ENCODE measurements around the gene P2RY11.

Gene P2RY11

GRCh38 chr19:10111405-10111811, at the start of gene P2RY11:
Gene P2RY11 (plus strand): TSS chr19:10111693. CDS start chr19:10111722, 29 bp downstream.
- peaks cover 5% of the 10 kb centered on the region for H3K4me1 ChIP-seq
- no peaks in the 10 kb centered on the region for H3K27me3 ChIP-seq (ENCODE audit: control insufficient read depth, insufficient read depth, low read length)
- H2AFZ ChIP-seq: no peak within 1 kb of the TSS
- no peak within 1 kb of the TSS for H3K4me3 ChIP-seq (ENCODE audit: low read depth, low read length)
- no peaks in the 10 kb centered on the region for H3K36me3 ChIP-seq (ENCODE audit: control insufficient read depth, insufficient read depth, low read length)
- H3K9me3 ChIP-seq (ENCODE audit: control insufficient read depth, low read length): no peaks in the 10 kb centered on the region
- H3K9ac ChIP-seq: no peak within 1 kb of the TSS
- TF ChIP-seq CTCF (IDR thresholded peaks at IDR 0.05): no peak
- H3K4me2 ChIP-seq (ENCODE audit: low read length): no peak within 1 kb of the TSS
- no peaks in the 10 kb centered on the region for H3K79me2 ChIP-seq
- no peak within 1 kb of the TSS for H3K27ac ChIP-seq

GRCh38 chr19:10061717-10062310, 49.7 kb upstream of the P2RY11 start:
- no peak overlapping the region for H2AFZ ChIP-seq
- no peaks in the 10 kb centered on the region for H3K9me3 ChIP-seq (ENCODE audit: control insufficient read depth, low read length)
- H3K27ac ChIP-seq: no peak overlapping the region
- H3K79me2 ChIP-seq: no peaks in the 10 kb centered on the region
- H3K4me3 ChIP-seq (ENCODE audit: low read depth, low read length): no peak overlapping the region
- no peak overlapping the region for H3K9ac ChIP-seq
- TF ChIP-seq CTCF (IDR thresholded peaks at IDR 0.05): no peak
- no peaks in the 10 kb centered on the region for H3K36me3 ChIP-seq (ENCODE audit: control insufficient read depth, insufficient read depth, low read length)
- no peaks in the 10 kb centered on the region for H3K4me1 ChIP-seq
- no peaks in the 10 kb centered on the region for H3K27me3 ChIP-seq (ENCODE audit: control insufficient read depth, insufficient read depth, low read length)
- no peak overlapping the region for H3K4me2 ChIP-seq (ENCODE audit: low read length)

- no peak for TF ChIP-seq CTCF (IDR thresholded peaks at IDR 0.05)
- Histone ChIP-seq H3K4me3 (ENCODE audit: low read depth, low read length) (no peak overlapping the region), H3K27ac (no peak overlapping the region), H3K9me3 (ENCODE audit: control insufficient read depth, low read length) (no peaks in the 10 kb centered on the region), H2AFZ (no peak overlapping the region), H3K9ac (no peak overlapping the region), H3K4me1 (no peaks in the 10 kb centered on the region), H3K27me3 (ENCODE audit: control insufficient read depth, insufficient read depth, low read length) (no peaks in the 10 kb centered on the region), H3K36me3 (ENCODE audit: control insufficient read depth, insufficient read depth, low read length) (no peaks in the 10 kb centered on the region), H3K79me2 (no peaks in the 10 kb centered on the region), H3K4me2 (ENCODE audit: low read length) (no peak overlapping the region)
These were observed 43.3 kb upstream of the P2RY11 start for GRCh38 chr19:10068205-10068604.

- Histone ChIP-seq H3K4me2 (ENCODE audit: low read length) (no peak overlapping the region), H3K79me2 (no peaks in the 10 kb centered on the region), H3K9ac (no peak overlapping the region), H2AFZ (no peak overlapping the region), H3K27me3 (ENCODE audit: control insufficient read depth, insufficient read depth, low read length) (no peaks in the 10 kb centered on the region), H3K27ac (no peak overlapping the region), H3K36me3 (ENCODE audit: control insufficient read depth, insufficient read depth, low read length) (no peaks in the 10 kb centered on the region), H3K4me1 (no peaks in the 10 kb centered on the region), H3K4me3 (ENCODE audit: low read depth, low read length) (no peak overlapping the region), H3K9me3 (ENCODE audit: control insufficient read depth, low read length) (no peaks in the 10 kb centered on the region)
- no peak for TF ChIP-seq CTCF (IDR thresholded peaks at IDR 0.05)
These were observed 42.4 kb upstream of the P2RY11 start for GRCh38 chr19:10069046-10069445.

- H3K4me3 ChIP-seq (ENCODE audit: low read depth, low read length): no peak overlapping the region
- H3K4me2 ChIP-seq (ENCODE audit: low read length): no peak overlapping the region
- H3K36me3 ChIP-seq (ENCODE audit: control insufficient read depth, insufficient read depth, low read length): no peaks in the 10 kb centered on the region
- no peak for TF ChIP-seq CTCF (IDR thresholded peaks at IDR 0.05)
- no peak overlapping the region for H3K9ac ChIP-seq
- H3K27me3 ChIP-seq (ENCODE audit: control insufficient read depth, insufficient read depth, low read length): no peaks in the 10 kb centered on the region
- H3K79me2 ChIP-seq: no peaks in the 10 kb centered on the region
- H2AFZ ChIP-seq: no peak overlapping the region
- H3K9me3 ChIP-seq (ENCODE audit: control insufficient read depth, low read length): no peaks in the 10 kb centered on the region
- no peaks in the 10 kb centered on the region for H3K4me1 ChIP-seq
- no peak overlapping the region for H3K27ac ChIP-seq
These were observed 40.6 kb upstream of the P2RY11 start for GRCh38 chr19:10070730-10071446.
